ENCODE measurements around the gene SLC28A2.
"Not testable (repeated sequence)": the region's sequence is repeated elsewhere in the genome, so short reads cannot be mapped to it uniquely, and the experiment has no call there.

The SLC28A2 gene

GRCh38 chr15:45251888-45252287, at the start of gene SLC28A2:
Gene SLC28A2, plus strand, starts transcription at chr15:45252234. Its CDS starts 982 bp downstream, at chr15:45253216.
- DNase-seq (ENCODE audit: low read depth): no peak

- DNase-seq (ENCODE audit: low read depth): no peak
These were observed 48.9 kb upstream of the SLC28A2 start for GRCh38 chr15:45203182-45203581.

GRCh38 chr15:45205192-45205591, 46.8 kb upstream of the SLC28A2 start:
- DNase-seq (ENCODE audit: low read depth): peak; percentile 56

GRCh38 chr15:45212493-45212892, 39.5 kb upstream of the SLC28A2 start:
- DNase-seq (ENCODE audit: low read depth): no peak

GRCh38 chr15:45221053-45221599, 30.9 kb upstream of the SLC28A2 start:
- DNase-seq (ENCODE audit: low read depth): no peak

GRCh38 chr15:45221967-45222366, 30.1 kb upstream of the SLC28A2 start:
- DNase-seq (ENCODE audit: low read depth): no peak

- no peak for DNase-seq (ENCODE audit: low read depth)
These were observed 27.3 kb upstream of the SLC28A2 start for GRCh38 chr15:45224621-45225217.

GRCh38 chr15:45225506-45226273, 26.3 kb upstream of the SLC28A2 start:
- no peak for DNase-seq (ENCODE audit: low read depth)

- no peak for DNase-seq (ENCODE audit: low read depth)
These were observed 23.1 kb upstream of the SLC28A2 start for GRCh38 chr15:45228931-45229330.

GRCh38 chr15:45230245-45230965, 21.6 kb upstream of the SLC28A2 start:
- no peak for DNase-seq (ENCODE audit: low read depth)

- no peak for DNase-seq (ENCODE audit: low read depth)
These were observed 20.9 kb upstream of the SLC28A2 start for GRCh38 chr15:45231132-45231531.

- no peak for DNase-seq (ENCODE audit: low read depth)
These were observed 20.0 kb upstream of the SLC28A2 start for GRCh38 chr15:45231864-45232562.

GRCh38 chr15:45234562-45235235, 17.3 kb upstream of the SLC28A2 start:
- DNase-seq (ENCODE audit: low read depth): no peak

- DNase-seq (ENCODE audit: low read depth): not testable (repeated sequence)
These were observed 15.2 kb upstream of the SLC28A2 start for GRCh38 chr15:45236806-45237205.

- DNase-seq (ENCODE audit: low read depth): no peak
These were observed 9.7 kb upstream of the SLC28A2 start for GRCh38 chr15:45242289-45242688.

- no peak for DNase-seq (ENCODE audit: low read depth)
These were observed 2.8 kb upstream of the SLC28A2 start for GRCh38 chr15:45249125-45249780.

GRCh38 chr15:45253330-45253729, 1.3 kb downstream of the SLC28A2 start:
- DNase-seq (ENCODE audit: low read depth): no peak

GRCh38 chr15:45254405-45254804, 2.4 kb downstream of the SLC28A2 start:
- no peak for DNase-seq (ENCODE audit: low read depth)

GRCh38 chr15:45254824-45255223, 2.8 kb downstream of the SLC28A2 start:
- not testable (repeated sequence) for DNase-seq (ENCODE audit: low read depth)

GRCh38 chr15:45259796-45260195, 7.8 kb downstream of the SLC28A2 start:
- no peak for DNase-seq (ENCODE audit: low read depth)

GRCh38 chr15:45262906-45263461, 10.9 kb downstream of the SLC28A2 start:
- no peak for DNase-seq (ENCODE audit: low read depth)
